GM19397 (cell line): ENCODE results near the gene ALG9.

ENCODE experiments used
- ATAC-seq: cut with Tn5 transposase; IDR thresholded peaks from one replicate; pipeline ENCODE4 v1.9.1; 2021; ENCODE audit warnings: mild to moderate bottlenecking, moderate library complexity; ENCODE audit not compliant: unreplicated experiment

The ALG9 gene

DNA sequence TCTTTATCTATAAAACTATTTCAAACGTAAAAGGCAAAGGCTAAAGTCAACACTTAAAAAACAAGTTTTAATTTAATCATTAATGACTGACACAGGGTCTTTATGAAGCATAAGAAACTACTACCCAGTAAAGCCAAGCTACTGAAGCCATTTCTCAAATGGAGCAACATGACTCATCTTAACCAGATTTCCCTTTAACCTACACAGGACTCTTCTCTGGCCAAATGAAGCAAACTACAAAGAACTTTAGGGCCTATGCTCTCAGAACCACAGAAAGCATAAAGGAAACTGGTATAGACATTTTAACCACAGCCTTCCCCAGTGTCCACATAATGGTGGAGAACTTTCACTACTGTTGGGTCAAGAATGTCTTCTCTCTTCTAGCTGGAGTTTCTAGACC lies 34.7 kb downstream of the ALG9 start:
- ATAC-seq: peak; percentile 71

DNA sequence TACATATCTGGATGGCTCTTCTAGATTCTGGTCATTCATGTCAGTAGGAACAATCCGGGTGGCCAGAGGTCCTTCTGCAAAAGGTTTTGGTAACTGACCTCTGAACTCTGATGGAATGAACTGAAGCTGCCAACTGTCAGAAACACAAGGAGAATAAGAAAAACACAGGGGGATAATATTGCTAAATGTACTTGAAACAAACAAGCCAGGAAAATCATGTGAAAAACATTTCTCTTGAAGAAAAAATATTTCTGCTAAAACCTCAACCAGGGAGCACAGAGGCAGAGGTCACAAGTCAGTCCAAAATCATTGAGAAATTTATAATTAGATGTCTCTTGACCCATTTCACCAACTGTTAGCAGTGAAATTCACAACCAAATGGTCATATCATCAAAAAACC lies 35.2 kb downstream of the ALG9 start:
- no peak for ATAC-seq

DNA sequence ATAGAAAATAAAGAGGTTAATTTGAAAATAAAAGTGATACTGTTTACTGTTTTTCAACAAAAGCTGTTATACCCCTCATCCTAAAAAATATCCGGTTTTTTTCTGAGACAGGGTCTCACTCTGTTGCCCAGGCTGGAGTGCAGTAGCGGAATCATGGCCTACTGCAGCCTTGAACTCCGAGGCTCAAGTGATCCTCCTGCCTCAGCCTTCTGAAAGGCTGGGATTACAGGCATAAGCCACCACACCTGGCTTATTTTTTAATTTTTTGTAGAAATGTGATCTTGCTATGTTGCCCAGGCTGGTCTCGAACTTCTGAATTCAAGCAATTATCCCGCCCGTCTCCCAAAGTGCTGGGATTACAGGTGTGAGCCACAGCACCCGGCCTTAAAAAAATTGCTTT lies 35.7 kb downstream of the ALG9 start:
- no peak for ATAC-seq

DNA sequence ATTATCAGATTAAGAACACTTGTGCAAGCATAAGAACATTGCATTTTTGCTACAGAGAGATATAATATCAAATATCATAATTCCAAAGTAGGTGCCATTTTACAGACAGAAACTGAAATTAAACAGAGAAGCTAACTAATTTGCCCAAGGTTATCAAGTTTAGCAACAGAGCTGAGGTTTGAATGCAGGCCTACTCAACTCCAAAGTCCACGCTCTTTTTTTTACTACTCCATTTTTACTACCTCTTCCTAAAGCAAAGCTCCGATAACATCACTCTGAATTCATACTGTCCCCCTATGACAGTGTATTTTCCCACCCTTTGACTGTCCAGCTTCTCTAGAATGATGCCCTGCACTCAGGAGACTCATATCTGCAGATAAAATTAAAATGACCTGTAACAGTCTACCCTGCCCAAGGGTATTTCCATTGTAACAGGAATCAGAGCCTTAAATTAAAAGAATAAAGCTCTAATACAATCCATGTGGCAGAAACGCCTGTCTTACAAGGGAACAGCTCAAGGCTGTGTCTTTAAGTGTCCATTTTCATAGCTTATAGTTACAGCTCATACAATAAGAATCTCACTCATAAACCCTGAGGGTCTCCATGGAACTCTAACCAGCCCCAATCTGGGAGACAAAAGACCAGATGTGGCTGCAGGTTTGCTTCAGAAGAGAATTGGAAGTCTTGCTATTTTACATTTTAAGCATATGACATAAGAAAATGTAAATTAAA lies 36.8 kb downstream of the ALG9 start:
- no peak for ATAC-seq

DNA sequence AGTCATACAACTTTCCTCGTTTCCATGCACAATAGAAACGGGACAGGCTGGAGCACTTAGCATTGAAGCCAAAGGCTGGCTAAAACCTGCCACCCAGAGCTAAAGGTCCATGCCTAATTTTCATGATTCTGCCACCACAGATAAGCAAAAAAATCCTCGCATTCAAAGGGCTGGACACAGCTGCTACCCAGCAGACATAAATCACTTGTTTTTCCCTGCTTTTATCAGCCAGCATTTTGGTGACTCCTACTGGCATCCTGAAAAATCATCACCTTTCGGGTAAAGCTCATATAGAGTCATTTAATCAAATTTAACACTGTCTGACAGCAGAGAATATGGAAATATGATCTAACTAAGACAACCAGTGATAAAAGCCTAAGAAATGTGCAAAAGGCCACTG lies 37.9 kb downstream of the ALG9 start:
- no peak for ATAC-seq

DNA sequence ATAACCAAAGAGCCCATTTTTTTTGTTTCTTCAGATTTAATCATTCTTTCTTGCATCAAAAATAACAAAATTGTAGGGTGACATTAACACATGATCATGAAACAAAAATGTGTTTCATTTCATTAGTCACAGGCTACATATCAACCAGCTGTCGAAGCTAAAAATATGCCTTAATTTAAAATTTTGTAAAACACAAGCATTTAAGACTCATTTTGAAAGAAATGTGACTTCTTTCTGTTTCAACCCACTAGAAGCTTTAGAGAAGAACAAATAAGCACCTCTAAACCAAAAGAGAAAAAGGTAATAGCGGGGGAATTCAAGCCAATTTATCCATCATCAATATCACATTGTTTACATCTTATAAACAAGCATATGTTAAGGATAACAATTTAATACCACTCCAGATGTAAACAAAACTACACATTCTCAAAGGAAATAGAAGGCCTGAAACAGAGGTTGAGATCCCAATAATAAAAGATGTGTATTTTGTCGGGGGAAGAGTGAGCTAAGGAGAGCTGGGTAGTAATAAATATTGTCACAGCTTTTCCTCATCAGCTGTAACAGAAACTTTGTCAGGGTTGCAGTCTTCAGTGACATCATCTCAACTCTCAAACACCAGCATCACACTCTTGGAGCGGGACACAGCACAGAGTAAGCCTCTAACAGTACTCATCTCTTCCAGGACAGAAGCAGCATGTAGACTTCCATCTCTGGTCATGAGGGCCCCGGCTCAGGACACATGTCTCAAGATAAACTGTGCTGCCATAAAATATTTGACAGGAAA lies 42.0 kb downstream of the ALG9 start:
- no peak for ATAC-seq

DNA sequence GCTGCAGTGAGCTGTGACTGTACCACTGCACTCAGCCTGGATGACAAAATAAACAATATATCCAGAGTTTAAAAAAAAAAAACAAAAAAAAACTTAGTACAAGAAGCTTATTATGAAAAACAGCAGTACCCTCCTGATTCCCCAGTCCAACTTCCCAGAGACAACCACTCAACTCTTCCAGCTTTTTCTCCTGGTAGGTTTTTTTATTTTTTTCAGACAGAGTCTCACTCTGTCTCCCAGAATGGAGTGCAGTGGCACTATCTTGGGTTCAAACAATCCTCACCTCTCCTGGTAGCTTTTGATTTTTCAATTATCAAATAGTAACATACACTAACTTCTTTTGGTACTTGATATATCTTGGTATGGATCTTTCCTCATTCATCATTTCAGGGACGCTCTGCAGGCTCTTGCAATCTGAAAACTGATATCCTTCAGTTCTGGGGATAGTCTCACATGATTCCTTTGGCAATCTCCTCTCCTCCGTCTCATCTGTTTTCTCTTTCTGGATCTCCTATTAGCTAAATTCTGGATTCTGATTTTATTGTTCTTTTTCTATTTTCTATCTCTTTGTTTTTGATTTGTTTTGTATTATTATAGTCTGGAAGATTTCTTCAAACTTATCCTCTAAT lies 44.9 kb downstream of the ALG9 start:
- ATAC-seq: no peak

DNA sequence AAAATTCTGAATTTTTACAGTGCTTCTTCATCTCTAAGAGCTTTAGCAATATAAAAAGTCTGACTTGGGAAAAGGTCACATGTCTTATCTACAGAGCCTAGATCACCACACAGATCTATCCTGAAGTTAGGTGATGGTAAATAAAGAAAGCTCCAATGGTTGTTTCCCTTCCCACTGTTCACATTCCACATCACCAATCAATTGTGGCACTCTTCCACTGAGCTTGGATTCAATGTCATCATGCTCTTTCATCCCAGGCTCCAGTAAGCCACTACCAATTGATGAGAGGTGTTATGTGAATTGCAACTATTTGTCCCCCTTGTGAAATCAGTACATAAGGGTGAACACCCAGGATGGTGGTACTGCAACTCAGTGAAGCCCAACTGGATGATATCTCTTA lies 47.8 kb downstream of the ALG9 start:
- no peak for ATAC-seq

DNA sequence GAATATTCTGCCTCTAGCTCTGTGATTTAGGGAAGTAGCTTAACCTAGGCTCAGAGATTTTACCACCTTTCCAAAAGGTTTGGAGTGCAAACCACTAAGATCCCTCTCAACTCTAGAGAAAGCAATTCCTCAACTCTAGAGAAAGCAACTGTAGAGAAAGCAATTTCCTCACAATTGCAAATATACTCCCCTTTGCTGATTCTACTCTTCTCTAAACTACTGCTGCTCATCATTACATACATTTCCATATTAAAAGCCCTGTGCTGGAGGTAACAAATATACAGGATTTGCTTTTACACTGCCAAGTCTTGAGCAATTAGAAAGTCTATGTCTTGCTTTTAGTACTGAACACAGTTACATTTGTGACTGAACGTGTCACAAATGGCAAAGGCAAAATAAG lies 48.2 kb downstream of the ALG9 start:
- ATAC-seq: no peak

DNA sequence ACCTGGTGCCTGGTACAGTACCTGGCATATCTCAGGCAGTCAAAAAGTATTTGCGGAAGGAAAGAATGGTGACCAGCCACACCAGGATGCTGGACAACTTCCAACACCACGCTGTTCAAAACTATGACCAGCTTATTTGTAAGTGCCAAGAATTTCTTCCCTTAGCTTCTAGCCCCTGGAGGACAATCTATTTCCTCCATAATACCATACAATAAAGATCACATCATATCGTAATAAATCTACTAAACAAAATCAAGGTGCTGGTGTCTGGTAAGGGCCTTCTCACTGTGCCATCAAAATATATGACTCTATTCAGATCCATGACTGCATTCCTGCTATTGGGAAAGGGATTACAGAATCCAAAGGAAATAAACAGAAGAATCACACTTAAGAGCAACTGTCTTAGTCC lies 51.5 kb downstream of the ALG9 start:
- no peak for ATAC-seq

DNA sequence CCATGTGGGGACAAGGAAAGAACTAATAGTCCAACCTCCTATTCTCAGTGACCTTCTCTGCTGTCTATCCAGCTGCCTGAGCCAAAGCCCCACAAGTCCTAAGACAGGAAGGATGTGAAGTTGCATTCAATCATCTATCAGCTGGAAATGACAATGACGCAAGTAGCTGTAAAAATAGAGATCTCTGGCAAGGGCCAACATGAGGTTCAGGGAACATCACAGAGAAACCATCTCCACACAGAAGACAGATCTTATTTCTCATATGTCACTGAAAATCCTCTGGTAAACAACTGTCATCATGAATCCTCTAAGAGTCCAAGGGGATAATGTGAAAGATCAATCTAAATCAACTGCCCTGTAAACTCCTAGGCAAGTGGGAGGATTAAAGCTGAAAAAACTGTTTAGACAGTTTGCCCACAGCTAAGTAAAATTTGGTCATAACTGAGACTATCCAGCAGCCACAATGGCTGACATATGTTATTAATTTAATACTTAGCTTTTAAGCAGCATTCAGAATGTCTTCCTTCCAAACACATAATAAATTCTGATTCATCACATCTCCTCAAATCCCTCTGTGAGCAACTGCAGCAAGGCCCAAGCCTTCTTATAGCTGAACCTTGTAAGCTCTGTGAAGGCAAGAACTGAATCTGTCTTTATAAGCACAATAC lies 52.1 kb downstream of the ALG9 start:
- no peak for ATAC-seq

DNA sequence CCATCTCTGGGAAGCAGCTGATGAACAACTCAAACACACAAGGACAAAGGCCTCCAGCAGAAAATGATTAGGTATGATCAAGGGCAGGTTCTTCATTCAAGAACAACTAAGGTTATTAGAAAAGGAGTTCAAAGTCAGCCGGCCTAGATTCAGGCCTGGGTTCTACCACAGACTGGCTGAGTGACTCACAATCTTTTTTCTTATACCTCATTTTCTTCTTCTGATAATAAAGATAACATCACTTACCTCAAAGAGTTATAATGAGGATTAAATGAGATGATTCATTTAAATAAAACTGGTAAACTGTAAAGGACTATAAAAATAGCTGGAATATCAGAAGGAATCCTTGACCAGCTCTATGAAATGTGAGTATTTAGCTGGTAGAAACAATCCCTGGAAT lies 55.9 kb downstream of the ALG9 start:
- no peak for ATAC-seq

DNA sequence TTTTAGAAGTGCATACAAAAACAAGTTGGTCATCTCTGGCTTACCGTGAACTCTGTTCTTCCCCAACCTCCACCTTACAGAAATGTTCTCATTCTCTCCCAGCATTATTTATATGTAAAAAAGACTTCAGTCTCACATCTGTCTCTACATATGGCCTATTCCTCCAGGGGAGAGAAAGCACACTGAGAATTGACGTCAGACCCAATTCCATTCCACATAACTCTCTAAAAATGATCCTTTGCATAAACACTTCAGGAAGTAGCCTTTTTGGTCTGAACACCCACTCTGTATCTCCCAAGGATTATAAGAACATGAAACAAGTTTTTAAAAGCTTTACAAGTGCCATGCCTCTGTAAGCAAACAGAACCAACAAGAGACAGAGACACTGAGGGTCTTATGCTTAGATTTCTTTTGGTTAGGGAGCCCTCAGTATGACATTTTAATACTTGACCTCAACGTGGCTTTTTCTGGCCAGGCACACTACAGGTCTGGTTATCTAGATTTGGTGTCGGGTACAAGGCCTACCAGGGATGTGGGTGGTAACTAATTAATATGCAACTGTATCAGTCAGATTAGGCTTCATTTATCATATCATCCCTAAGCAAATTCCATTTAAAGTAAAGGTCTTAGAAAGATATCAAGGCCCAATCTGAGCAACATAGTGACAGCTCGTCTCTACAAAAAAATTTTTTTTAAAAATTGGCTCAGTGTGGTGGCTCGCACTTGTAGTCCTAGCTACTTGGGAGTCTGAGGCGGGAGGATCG lies 56.6 kb downstream of the ALG9 start:
- no peak for ATAC-seq

DNA sequence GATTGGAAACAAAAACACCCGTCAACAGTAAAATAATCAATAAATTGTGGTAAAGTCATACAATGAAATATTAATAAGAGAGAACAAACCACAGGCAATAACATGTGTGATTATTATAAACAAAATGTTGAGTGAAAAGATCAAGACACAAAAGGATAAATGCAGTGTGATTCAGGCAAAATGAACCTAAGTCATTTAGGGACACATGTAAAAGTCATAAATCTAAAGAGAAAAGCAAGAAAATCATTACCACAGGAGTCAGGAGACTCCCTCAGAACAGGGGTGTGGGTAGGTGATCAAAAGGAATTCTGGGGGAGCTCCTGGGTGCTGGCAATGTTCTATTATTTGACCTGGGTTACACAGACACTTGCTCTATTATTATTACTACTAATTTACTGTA lies 57.3 kb downstream of the ALG9 start:
- no peak for ATAC-seq

DNA sequence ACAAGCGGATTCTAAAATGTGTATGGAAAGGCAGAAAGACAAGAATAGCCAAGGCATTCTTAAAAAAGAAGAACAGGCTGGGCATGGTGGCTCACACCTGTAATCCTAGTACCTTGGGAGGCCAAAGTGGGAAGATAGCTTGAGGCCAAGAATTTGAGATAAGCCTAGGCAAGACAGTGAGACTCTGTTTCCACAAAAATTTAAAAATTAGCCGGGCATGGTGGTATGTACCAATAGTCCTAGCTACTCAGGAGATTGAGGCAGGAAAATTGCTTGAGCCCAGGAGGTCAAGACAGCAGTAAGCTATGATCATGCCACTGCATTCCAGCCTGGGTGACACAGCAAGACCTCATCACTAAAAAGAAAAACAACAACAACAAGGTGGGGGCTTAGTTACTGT lies 59.2 kb downstream of the ALG9 start:
- ATAC-seq: no peak

DNA sequence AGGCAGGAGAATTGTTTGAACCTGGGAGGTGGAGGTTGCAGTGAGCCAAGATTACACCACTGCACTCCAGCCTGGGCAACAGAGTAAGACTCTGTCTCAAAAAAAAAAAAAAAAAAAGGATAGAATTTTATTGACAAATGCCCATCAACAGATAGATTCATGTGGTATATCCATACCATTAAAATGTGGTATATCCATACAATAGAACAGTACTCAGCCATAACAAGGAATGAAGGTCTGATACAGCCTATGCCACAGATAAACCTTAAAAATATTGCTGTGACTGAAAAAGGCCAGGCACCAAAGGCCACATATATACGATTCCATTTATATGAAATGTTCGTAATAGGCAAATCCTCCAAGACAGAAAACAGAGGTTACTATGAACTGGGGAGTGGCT lies 59.9 kb downstream of the ALG9 start:
- ATAC-seq: no peak

DNA sequence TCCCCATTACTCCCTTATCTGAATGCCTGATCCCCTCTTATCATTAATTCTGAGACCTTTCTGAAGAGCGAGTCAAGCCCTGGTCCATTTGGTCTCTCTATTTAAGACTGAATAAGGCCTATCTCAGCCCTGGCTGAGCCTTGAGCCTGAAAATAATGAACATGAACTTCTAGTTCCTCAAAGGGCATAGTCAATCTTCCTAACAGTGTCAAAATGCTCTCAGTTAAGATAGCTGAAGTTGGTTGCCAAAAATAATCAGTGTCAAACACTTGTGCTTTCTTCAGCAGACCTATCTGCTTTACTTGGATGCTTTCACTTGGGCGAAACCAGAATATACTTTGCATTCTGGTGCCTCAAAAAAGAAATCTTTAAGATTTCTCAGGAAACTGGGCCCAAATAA lies 62.5 kb downstream of the ALG9 start:
- ATAC-seq: no peak

DNA sequence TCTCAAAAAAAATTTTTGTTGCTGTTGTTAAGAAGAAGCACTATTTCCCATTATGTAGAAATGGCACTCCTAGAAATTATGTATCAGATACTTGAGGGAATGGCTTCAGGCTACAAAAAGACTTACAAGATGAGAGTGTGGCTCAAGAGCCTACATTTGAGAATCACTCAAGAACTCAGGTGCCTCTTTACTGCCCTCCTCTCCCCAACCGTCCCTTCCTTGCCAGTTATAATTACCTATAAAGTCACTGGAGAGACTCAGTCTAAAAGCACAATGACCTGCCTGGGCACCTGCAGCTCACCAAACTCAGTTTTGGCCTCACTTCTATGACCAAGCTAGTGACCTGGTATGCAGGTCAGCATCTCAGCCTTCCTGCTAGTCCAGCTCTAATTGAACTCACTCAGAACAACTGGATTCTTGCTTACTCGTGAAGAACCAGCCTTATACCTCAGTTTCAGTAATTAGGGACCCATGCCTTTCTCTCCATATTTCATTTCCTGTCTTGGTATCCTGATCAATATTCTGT lies 63.3 kb downstream of the ALG9 start:
- ATAC-seq: no peak

DNA sequence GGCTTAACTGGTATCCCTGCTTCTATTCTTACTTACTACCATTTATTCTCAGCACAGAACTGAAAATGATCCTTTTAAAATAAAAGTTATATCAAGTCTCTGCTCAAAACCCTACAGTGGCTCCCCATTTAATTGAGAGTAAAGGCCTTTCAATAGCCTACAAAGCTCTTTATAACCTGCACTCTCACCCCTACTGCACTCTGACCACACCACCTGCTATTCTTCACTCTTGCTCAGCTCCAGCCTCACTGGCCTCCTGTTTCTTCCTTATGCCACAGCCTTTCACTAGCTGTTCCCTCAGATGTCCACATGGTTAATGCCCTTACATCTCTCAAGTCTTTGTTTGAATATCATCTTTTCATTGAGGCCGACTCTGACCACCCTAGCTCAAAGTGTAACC lies 64.3 kb downstream of the ALG9 start:
- ATAC-seq: no peak

DNA sequence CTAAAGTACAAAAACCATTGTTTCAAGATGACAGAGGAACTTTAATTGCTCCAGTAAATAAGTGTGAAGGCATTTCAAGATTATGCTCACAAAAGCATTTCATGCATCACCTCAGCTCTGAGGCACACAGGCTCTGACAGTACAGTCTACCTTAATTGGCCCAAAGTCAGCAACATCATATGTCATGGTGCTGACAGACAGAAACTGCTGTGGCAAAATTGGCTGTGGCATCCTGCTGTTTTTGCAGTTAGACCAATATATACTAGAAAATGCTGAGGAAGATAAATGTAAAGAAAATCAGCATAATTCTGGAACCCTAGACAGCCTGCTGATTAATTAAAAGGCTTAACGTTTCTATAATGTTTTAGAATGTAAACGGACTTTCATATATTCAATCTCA lies 70.2 kb downstream of the ALG9 start:
- no peak for ATAC-seq

DNA sequence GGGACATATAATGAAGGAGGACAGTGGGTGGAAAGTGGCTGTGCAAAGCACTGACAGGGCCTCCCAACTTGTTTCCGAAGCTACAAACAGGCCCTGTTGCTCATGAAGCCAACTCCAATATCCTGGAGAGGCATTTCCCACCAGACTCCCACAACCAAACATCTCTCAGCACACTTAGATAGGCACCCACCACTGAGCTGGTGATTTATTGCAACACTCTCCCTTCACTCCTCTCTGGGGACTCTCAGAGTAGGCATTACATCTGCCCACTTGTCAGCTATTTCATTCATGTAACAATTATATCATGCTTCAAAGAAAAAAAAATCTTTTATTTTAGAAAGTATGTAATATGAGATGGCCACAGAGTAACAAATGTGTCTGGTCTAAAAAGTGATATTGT lies 73.1 kb downstream of the ALG9 start:
- no peak for ATAC-seq
